HG03378 (cell line): ENCODE results near the gene PFDN2.

Experiments
- ATAC-seq: cut with Tn5 transposase; IDR thresholded peaks from one replicate; pipeline ENCODE4 v1.9.1; 2021; ENCODE audit warnings: mild to moderate bottlenecking, moderate library complexity; ENCODE audit not compliant: unreplicated experiment

The PFDN2 gene

GRCh38 chr1:161061419-161061818, 56.4 kb downstream of the PFDN2 start:
- no peak for ATAC-seq

GRCh38 chr1:161059293-161059692, 58.5 kb downstream of the PFDN2 start:
- ATAC-seq, result no peak

GRCh38 chr1:161054805-161055204, 63.0 kb downstream of the PFDN2 start:
- ATAC-seq, result no peak

GRCh38 chr1:161054232-161054631, 63.6 kb downstream of the PFDN2 start:
- ATAC-seq, result no peak

GRCh38 chr1:161052899-161053298, 64.9 kb downstream of the PFDN2 start:
- no peak for ATAC-seq

- no peak for ATAC-seq
Observed at GRCh38 chr1:161051219-161051618, 66.6 kb downstream of the PFDN2 start.
